SKM-1 (cell line): ENCODE measurements around the gene ZBED6.

Source experiments
- DNase-seq: peaks from one replicate; lab custom pipeline; 2025; ENCODE audit not compliant: unreplicated experiment; lab: John Stamatoyannopoulos, UW

The ZBED6 gene

DNA sequence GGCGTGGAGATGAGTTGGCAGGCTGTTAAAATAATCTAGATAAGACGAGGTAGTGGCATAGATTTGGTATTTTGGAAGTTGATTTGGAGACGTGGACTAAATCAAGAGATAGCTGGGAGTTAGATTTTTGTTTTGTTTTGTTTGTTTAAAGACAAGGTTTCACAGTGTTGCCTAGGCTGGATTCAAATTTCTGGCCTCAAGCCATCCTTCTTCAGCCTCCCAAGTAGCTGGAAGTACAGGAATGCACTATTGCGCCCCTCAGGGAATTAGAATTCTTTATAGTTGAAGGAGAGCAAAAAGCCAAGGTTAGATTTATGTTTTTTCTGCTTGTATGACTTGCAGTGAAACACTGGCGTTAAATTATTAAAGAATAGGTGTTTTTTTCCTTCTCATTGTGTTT, 43.7 kb downstream of the ZBED6 start:
- no peak for DNase-seq

DNA sequence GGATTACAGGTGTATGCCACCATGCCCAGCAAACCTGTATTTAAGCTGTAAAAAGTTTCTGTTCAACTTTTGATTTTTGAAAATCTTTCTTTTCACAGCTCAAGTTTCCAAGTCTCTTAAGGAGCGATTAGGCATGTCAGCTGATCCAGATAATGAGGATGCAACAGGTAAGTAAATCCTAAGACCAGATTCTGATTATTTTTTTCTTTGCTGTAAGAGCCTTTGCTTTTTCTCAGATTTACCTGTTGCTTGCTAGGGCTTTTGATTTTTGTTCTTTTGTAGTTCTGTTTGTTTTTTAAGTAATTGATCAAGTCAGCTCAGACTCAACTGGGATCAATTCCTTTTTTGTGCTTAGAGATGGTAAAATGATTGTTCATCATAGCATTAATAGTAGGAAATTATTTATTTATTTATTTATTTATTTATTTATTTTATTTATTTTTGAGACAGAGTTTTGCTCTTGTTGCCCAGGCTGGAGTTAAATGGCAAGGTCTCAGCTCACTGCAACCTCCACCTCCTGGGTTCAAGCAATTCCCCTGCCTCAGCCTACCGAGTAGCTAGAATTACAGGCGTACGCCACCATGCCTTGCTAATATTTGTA, 44.9 kb downstream of the ZBED6 start:
- DNase-seq: no peak

DNA sequence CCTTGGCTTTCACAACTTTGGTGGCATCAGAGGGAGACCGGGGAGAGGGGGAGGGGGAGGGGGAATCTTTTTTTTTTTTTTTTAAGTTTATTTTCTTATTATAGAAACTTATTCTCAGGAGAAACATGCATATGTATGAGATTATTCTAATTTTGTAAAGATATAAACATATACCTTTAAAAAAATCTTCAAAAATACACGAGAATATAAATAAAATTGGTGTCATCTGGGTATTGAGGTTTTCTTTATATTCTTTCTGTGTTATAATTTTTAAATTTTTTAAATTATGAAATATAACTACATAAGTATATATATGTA, 47.1 kb downstream of the ZBED6 start:
- no peak for DNase-seq

DNA sequence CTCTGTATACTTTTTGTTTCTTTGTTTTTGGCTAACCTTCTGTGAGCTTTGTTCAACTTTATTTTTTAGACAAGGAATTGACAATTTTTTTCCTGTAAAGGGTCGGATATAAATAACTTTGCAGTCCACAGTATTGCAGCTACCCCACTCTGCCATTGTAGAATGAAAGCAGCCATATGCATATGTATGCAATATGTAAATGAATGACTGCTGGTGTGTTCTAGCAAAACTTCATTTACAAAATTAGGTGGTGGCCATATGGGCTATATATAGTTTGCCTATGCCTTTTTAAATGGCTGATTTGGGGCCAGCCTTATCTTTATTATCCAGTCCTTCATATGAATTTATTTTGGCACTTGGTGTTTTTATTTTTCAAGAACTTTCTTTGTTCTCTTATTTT, 48.0 kb downstream of the ZBED6 start:
- DNase-seq: no peak
